GM21526 (cell line): Measurements from ENCODE around the gene CCL13.

Experiments used
- ATAC-seq: cut with Tn5 transposase; IDR thresholded peaks from one replicate; pipeline ENCODE4 v1.9.1; 2021; ENCODE audit warnings: moderate library complexity; ENCODE audit not compliant: unreplicated experiment, low FRiP score

Gene CCL13

DNA sequence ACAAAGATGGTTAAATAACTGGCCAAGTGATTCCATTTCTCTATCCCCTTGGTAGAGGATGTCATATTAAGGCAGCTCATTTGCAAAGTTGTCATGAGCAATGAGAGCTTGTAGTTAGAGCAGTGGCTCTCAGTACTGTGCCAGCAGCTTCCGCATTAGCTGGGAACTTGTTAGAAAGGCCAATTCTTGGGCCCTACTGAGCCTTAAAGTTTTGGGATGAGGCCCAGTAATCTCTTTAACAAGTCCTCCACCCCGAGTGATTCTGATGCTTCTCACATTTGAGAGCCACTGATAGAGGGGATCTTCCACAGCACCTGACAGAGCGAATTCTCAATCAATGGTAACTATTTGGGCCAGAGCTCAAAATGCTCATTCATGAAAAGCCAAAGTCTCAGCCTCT lies 26.9 kb downstream of the CCL13 start:
- ATAC-seq: no peak

DNA sequence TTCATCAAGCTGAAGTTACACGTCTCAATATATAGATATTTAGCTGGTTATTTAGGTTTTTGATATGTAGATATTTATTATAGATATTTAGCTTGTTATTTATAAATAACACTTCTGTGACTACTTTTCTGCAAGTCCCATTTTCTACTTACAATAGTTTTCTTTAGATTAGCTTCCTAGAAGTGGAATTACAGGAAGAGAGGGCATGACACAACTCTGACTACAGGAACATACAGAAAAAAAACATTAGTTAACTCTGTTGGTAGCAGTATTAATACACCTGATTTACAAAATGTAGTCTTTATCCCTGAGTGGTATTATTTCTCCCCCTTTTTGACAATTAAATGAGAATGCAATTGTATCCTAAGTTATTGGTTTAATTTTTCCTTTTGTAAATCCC lies 28.0 kb downstream of the CCL13 start:
- no peak for ATAC-seq

DNA sequence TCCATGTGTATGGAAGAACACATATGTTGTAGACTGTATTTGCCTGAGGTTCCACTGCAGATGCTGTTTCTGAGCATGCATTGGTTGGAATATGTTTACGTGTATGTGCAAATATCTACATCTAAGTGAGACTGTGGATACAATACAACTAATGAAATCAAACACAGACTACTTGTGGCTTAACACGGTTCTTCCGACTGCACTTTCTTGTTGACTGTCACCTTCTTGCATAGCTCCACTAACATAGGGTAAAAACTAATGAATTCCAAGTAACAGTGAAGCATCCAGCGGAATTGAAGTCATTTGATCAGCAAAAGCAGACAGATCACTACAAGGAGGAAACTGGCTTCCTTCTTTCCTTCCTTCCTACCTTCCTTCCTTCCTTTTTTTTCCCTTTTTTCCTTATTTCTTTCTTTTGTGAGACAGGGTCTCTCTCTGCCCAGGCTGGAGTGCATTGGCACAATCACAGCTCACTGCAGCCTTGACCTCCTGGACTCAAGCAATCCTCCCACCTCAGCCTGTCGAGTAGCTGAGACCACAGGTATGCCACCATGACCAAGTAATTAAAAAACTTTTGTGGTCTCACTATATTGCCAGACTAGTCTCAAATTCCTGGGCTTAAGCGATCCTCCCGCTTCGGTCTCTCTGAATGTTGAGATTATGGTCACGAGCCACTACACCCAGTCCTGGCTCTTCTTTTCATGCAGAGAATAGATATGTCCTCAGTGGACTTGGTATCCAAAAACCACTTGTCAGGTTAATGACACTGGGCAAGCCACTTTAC lies 28.7 kb downstream of the CCL13 start:
- ATAC-seq: no peak

DNA sequence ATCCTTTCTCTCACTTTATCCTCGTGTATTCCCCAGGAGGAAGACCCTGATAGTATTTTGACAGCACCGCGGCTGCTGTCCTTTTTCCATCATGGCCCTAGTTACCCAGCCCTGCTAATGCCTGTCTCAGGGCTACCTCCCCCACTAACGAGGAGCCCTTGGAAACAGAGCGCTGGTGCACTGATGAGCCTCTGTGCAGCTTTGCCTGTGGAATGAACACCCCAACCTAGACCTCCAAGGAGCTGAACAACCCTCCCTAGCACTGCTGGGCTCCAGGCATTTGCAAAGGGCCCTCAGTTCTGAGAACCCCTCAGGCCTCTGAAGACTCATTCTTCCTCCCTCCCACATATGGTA lies 30.0 kb downstream of the CCL13 start:
- no peak for ATAC-seq

DNA sequence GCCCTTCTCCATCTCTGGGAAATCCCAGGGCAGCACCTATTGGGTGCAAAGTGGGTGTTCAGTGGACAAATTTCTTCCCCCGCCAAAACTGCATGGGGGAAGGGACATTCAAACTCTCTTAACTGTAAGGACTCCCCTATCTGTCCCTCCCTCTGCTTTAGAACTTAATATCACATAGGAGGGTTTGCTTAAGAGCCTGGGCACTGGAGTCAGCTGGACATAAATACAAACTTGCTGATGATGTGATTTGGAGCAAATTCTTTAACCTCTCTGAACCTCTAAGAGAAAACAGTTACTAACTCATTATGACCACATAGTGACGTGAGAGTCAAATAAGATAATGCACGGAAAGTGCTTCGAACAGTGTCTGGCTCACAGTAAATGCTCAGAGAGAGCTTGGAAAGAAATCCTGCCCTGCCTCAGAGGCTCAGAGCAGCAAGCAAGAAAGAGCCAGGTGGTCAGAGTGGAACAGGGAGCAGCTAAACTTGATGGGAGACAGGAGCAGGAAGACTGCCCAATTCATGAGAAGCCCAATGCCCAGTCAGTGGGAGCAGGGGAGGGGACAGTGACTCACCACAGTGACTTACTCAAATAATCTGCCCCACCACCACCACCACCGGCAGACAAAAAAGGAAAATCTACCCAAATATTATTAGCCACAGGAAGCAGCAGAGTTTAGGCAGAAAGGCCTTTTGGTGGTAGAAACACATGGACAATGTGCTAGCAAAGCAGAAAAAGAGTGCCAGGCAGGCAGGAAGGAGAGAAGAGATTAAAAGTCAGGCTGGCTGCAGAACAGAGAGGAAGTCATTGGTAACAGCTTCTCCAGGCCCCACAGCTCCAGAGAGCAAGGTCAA lies 30.6 kb downstream of the CCL13 start:
- no peak for ATAC-seq

DNA sequence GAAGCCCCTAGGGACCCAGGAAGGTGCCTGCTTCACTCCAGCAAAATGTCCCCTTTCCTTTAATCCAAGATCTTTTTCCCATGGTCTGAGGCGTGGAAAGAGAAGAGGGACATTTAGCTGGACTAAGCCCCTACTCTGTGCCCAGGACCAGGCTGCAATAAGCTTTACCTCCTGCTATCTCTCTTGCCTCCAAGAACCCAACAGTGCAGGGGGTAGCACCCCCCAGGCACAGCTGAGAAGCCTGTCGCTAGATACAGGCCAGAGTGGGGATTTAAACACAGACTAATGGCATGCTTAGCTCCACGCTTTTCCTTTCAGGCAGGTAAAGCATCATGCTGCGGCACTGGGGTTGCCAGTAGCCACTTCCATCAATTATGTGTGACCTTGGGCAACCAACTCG lies 31.3 kb downstream of the CCL13 start:
- ATAC-seq: no peak

DNA sequence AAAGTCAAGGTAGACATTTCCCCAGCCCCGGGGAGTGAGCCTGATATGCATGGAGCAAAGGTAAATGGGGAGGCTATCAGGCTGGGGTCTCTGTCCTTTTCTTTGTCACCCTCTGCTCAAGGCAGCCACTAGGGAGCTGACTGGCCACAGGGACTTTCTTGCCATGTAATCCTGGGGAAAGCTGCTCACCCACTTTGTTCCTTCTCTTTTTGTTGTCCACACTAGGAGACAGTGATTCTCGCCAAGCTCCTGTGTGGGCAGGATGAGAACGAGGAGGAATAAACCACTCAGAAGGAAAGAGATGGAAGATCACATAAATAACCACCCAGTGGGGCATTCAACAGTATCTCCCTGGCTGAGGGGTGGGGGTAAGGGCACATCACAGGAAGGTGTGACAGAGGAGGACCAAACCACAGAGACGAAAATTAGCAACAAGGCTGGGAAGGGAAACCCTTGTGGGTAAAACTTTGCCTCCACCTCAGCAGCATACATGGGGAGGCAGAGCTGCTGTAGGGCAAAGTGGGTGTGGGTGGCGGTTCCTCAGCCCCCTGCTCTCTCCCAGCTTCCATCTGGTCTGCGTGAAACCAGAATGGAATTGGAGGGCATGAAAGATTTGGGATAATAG lies 33.0 kb downstream of the CCL13 start:
- no peak for ATAC-seq

DNA sequence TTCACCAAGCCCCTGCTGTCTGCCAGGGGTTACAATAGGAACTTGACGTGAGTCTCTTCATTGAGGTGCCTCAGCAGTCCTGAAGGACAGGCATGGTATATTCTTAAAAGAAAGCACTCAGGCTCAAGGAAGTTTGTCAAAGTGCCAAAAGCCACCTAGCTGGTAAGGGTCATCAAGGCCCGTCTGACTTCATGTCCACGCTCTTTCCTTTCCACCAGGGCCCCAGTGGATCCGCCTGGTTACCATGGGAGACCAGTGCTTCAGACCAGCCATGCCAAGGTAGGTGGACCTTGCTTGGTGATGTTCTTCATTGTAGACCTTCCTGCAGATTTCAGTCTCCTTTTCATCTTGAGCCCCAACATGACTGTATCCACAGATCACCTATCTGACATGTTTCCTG lies 34.4 kb downstream of the CCL13 start:
- ATAC-seq: no peak

DNA sequence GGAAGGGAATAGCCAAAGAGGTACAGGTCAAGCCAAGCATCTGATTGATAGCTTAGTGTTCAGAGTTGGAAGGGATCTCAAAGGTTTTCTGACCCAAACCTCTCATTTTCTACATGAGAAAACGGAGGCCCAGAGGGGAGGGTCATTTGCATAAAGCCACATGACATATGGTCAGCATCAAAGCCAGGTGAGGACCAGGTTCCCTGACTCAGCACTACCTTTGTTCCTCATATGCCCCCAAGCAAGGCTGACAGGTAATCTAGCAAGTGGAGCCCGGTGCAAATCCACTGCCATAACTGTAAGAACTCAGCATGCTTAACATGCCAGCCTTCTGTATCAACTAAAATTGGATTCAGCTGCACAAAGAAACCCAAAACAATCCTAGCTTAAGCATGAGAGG lies 35.0 kb downstream of the CCL13 start:
- ATAC-seq: no peak

DNA sequence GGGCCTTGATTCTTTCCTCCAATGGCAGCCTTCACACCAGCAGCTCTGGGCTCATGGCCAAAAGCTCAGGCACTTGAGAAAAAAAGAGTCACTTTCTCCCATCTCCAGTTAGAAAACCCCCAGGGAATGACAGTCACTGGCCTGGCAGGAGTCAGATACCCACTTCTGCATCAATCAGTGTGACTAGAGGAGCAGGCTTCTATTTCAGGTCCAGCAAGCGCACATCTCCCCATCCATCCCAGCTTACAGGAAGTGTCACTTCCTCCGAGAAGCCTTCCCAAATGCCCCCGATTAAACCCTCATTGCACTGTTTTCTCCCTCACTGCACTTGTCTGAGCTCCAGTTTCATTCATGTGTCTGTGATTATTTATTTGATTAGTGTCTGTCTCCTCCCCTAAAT lies 37.1 kb downstream of the CCL13 start:
- no peak for ATAC-seq

DNA sequence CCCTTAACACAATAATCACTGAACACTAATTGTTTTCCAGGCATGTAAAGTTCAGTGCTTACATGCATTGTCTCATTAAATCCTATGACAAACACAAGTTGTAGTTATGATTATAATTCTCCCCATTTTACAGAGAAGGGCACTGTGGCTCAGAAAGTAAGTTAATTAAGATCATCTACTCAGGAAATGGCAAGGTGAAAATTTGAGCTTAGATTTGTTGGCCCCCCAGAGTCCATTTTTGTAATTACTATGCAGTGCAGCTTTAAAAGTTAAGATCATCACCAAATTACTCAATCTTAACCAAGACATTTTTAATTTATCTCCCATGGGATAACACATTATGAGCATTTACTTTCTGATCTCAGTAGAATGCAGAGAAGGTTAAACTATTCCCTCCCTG lies 41.0 kb downstream of the CCL13 start:
- no peak for ATAC-seq

DNA sequence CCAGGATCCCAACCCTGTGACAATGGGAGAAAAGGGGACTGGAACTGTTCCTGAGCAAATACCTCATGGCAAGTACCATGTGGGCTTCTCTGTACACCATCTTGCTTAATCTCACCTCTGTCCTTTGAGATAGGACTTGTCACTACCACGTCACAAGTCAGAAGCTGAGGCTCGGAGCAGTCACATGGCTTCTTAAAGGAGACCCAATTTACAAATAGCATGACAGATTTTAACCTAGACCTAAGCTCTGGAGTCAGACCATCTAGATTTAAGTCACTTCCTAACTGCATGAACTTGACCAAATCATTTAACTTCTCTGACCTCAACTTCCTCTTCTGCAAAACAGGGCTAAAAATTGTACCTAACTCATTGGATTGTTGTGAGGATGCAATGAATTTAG lies 42.7 kb downstream of the CCL13 start:
- no peak for ATAC-seq

DNA sequence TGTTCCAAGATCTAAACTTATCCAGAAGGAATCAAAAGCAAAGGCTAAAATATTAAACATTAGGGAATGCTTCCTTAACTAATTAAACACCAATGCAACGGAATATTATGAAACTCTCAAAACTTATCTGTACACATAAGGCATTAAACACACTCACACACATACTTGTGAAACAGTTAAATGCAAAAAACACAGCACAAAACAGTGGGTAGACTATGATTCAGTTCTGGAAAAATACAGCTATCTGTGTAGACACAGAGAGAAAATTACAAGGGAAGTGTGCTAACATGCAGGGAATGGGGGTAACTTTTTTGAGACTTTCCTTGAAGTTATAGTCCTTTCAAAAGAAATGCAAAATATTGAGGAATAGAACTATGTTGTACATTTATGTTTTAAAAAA lies 43.4 kb downstream of the CCL13 start:
- ATAC-seq: no peak

DNA sequence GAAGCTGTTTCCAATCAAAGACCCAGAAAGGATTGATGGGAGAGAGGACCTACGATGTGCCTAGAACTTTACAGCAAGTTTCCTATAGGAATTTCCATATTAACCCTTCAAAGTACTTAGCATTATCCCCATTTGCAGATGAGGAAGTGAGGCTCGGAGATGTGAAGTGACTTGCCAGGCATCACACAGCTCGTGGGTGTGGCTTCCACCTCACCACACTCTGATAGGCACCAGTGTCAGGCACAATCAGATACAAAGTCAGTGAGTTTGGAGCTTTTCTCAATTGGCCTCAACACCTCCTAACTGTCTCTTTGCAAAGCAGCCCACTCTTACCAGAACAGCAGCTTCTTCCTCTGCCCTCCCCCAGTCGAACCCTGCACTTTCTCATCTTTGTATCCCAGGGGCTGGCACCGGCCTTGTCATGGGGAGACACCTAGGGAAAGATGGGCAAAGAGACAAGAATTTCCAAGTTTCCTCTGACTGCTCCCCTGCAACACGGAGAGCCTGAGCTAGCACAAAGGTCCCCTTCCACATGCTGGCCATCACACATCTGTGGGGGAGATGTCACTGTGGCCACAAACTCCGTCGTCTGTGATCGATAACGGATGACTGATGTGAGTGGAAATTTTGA lies 44.1 kb downstream of the CCL13 start:
- ATAC-seq: no peak

DNA sequence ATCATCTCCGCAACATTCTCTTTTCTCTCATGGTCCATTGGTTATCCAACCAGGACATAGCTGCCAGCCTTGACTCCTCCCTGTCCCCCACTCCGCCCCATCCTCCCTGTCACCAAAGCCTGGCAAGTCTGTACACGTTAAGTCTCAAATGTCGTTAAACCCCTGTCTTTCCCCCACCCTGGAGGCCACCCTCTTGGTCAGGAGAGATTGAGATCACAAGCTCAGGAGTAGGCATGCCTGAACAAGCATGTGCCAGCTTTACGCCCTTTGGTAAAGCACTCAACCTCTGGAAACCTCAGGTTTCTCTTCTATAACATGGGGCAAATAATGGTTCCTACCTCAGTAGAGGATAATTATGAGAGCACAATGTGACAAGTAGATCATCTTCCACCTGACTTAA lies 44.9 kb downstream of the CCL13 start:
- no peak for ATAC-seq

DNA sequence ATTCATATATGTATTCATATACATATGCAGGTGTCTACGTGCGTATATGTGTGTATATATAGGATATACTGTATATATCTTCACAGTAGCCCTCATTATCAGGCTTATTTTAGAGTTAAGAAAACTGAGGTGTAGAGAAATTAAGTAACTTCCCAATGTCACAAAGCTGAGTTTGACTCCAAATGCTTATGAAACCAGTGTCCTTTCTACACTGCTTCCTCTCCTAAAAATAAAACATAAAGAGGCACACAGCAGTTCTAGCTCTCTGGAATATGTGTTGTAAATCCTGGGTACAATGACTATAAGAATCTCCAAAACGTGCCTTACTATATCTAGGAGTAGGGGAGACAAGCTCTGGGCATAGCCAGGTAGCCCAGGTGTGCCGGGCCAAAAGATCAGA lies 46.7 kb downstream of the CCL13 start:
- no peak for ATAC-seq

DNA sequence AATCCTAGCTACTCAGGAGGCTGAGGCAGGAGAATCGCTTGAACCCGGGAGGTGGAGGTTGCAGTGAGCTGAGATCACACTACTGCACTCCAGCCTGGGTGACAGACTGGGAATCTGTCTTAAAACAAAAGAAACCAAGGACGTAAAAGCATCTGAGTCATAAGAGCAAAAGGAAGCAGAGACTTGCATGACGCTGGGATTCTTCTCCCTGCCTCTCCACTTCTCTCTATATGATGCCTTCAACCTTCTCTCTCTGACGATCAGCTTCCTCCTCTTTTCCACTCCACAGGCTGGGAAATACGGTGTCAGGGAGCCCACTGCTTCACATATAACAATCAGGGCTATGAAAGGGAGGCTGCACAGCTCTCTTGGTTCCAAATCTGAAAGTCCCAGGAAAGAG lies 49.9 kb downstream of the CCL13 start:
- no peak for ATAC-seq
